Body of pancreas (tissue), 4 donors: Measurements from ENCODE around the gene NTSR2.

Source experiments
- POLR2A ChIP-seq, 3 donors: fragments of 450-650 bp; IDR thresholded peaks; one replicate each; pipeline ENCODE4 v1.6.1; 2016; ENCODE audit warnings: antibody characterized with exemption in 3 of 3, mild to moderate bottlenecking in 2 of 3
- TF ChIP-seq, protein P1 (sequence below), 7 experiments: fragments of 450-650 bp in 4 of 7; fragments of 200-600 bp in 3 of 7; sonication (generic) in 3 of 7; IDR thresholded peaks; one replicate each; pipeline ENCODE4 v1.5.1; 2016 to 2019; ENCODE audit warnings: antibody characterized with exemption in 7 of 7

DNA sequence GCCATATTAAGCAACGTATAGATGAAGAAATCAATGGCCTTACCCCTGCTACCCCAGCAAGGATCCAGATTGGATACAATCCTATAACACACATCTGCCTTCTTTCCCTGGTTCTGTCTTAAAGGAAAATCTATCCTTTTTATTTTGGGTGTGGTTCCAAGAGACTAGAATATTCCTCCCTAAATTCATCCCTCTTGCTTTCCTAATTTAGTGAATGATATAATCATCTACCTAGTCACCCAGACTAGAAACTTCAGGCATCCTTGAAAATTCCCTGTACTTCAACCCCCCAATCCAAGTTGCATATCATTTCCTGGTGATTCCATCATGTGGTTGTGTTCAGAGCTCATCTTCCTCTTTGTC lies 41.3 kb upstream of the NTSR2 start:
- TF ChIP-seq POLR2A (IDR thresholded peaks at IDR 0.05), result no peak
- TF ChIP-seq, protein P1, sequence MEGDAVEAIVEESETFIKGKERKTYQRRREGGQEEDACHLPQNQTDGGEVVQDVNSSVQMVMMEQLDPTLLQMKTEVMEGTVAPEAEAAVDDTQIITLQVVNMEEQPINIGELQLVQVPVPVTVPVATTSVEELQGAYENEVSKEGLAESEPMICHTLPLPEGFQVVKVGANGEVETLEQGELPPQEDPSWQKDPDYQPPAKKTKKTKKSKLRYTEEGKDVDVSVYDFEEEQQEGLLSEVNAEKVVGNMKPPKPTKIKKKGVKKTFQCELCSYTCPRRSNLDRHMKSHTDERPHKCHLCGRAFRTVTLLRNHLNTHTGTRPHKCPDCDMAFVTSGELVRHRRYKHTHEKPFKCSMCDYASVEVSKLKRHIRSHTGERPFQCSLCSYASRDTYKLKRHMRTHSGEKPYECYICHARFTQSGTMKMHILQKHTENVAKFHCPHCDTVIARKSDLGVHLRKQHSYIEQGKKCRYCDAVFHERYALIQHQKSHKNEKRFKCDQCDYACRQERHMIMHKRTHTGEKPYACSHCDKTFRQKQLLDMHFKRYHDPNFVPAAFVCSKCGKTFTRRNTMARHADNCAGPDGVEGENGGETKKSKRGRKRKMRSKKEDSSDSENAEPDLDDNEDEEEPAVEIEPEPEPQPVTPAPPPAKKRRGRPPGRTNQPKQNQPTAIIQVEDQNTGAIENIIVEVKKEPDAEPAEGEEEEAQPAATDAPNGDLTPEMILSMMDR (IDR thresholded peaks at IDR 0.05), result no peak
